Uterus (tissue), 4 donors: ENCODE data around the gene LAMP5. TPM values are rescaled to one million over a fixed set of nuclear protein-coding genes. Genes with fewer than 3 reads are reported as not detected.

Experiments used
- DNase-seq, 2 donors: peaks; one replicate each; pipeline ENCODE4 v3.0.0-alpha.2; 2019 to 2020
- H3K27ac ChIP-seq, 2 donors: fragments of 200-600 bp; sonication (generic); 1 replicate in 1 of 2; 2 replicates in 1 of 2; pipeline ENCODE4 v1.5.1; 2016 to 2018
- H3K27me3 ChIP-seq, 2 donors: fragments of 200-600 bp; sonication (generic); one replicate each; pipeline ENCODE4 v1.5.1; 2018 to 2019; ENCODE audit warnings: control low read depth in 1 of 2
- H3K36me3 ChIP-seq, 2 donors: fragments of 200-600 bp; sonication (generic); one replicate each; pipeline ENCODE4 v1.5.1; 2019; ENCODE audit warnings: control low read depth in 1 of 2
- H3K4me1 ChIP-seq, 2 donors: fragments of 200-600 bp; sonication (generic); one replicate each; pipeline ENCODE4 v1.5.1; 2018 to 2019; ENCODE audit warnings: control low read depth in 1 of 2
- H3K4me3 ChIP-seq, 2 donors: fragments of 200-600 bp; sonication (generic); 1 replicate in 1 of 2; 2 replicates in 1 of 2; pipeline ENCODE4 v1.5.1; 2018 to 2019; ENCODE audit warnings: mild to moderate bottlenecking in 1 of 2
- H3K9me3 ChIP-seq, 2 donors: fragments of 200-600 bp; sonication (generic); one replicate each; pipeline ENCODE4 v1.5.1; 2019; ENCODE audit warnings: control low read depth in 1 of 2
- POLR2A ChIP-seq, 2 donors: fragments of 450-650 bp; IDR thresholded peaks; one replicate each; pipeline ENCODE4 v1.6.1; 2016; ENCODE audit warnings: antibody characterized with exemption in 2 of 2, mild to moderate bottlenecking in 1 of 2, moderate library complexity in 1 of 2
- intact Hi-C: fragments of 100-400 bp; cut with DNase I; formaldehyde crosslinking; loops from one replicate; pipeline ENCODE4 v1.15.1; 2023; ENCODE audit warnings: low total_unique reads
- total RNA-seq, 4 donors: library from RNA; depleted of rRNA in 3 of 4; stranded (reverse); fragments of >200 nt in 3 of 4; gene quantifications; one replicate each; pipeline versions ENCODE4 v1.1.0 to v1.2.4, GENCODE V29; 2014 to 2023
- TF ChIP-seq, protein P1 (sequence below), 4 experiments: fragments of 200-600 bp in 2 of 4; fragments of 450-650 bp in 2 of 4; sonication (generic) in 2 of 4; IDR thresholded peaks; one replicate each; pipeline ENCODE4 v1.5.1; 2016 to 2019; ENCODE audit warnings: antibody characterized with exemption in 4 of 4, mild to moderate bottlenecking in 2 of 4, moderate library complexity in 1 of 4
- donor health status: DM: yes; HTN: yes; CAD: no.

LAMP5 gene
- total RNA-seq, 4 donors from 2014 or later: 0.43 to 6.8 TPM; not detected in 2

DNA sequence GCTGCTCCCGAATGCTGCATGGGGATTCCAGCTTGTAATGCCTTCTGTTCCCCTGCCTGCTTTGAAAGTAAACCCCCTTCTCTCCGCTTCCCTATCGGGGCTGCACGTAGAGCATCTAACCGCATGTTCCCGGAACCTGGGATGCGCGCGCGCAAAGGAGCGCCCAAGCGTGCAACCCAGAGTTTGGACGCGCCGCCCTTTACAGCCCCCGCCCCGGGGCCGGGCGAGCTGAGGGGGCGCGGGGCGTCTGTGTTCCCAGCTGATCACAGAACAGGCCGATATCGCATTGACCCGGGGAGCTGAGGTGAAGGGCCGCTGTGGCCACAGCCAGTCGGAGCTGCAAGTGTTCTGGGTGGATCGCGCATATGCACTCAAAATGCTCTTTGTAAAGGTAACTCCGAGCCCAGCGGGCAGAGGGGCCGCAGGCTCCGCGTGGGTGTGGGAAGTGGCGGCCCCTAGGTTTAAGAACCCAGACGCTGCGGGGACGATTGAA is 1.4 kb downstream of the LAMP5 start:
- Histone ChIP-seq H3K36me3 (no peaks in the 10 kb centered on the region), H3K4me3 (peak overlapping the region in 1 of 2 donors; percentile 18), H3K4me1 (peaks cover 0 to 13% of the 10 kb centered on the region in 2 donors), H3K27ac (no peak overlapping the region), H3K9me3 (no peaks in the 10 kb centered on the region), H3K27me3 (peaks cover 0 to 12% of the 10 kb centered on the region in 2 donors)
- no peak for DNase-seq
- intact Hi-C loops: no loop called here
- no peak for TF ChIP-seq POLR2A (IDR thresholded peaks at IDR 0.05)
- TF ChIP-seq, protein P1, sequence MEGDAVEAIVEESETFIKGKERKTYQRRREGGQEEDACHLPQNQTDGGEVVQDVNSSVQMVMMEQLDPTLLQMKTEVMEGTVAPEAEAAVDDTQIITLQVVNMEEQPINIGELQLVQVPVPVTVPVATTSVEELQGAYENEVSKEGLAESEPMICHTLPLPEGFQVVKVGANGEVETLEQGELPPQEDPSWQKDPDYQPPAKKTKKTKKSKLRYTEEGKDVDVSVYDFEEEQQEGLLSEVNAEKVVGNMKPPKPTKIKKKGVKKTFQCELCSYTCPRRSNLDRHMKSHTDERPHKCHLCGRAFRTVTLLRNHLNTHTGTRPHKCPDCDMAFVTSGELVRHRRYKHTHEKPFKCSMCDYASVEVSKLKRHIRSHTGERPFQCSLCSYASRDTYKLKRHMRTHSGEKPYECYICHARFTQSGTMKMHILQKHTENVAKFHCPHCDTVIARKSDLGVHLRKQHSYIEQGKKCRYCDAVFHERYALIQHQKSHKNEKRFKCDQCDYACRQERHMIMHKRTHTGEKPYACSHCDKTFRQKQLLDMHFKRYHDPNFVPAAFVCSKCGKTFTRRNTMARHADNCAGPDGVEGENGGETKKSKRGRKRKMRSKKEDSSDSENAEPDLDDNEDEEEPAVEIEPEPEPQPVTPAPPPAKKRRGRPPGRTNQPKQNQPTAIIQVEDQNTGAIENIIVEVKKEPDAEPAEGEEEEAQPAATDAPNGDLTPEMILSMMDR (IDR thresholded peaks at IDR 0.05): no peak

DNA sequence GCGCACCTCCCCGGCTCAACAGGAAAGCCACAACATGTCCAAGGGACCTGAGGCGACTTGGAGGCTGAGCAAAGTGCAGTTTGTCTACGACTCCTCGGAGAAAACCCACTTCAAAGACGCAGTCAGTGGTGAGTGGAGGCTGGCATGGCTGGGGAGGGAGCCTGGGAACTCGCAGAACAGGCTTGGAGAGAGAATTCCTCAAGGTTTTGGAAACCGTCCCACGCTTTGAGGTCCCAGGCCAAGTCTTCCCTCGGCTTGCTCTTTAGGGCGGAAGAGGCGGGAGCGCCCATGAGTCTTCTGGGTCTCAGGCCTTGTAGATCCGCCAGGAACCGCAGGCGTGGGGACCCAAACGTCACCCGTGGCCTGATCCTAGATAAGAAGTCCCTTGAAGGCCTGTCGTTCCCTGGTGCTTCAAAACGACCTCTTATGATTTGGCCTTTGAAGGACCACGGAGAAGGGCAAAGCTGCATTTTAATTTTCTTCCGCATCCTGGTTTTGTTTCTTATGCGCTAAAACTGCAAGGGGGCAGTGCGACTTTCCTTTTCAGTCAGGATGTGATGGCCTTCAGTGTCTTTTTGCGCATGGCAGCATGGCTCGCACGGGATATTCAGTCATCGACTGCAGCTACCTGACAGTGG is 2.0 kb downstream of the LAMP5 start:
- Histone ChIP-seq H3K27me3 (peaks cover 0 to 12% of the 10 kb centered on the region in 2 donors), H3K4me1 (peaks cover 0 to 13% of the 10 kb centered on the region in 2 donors), H3K4me3 (no peak overlapping the region), H3K36me3 (no peaks in the 10 kb centered on the region), H3K9me3 (no peaks in the 10 kb centered on the region), H3K27ac (no peak overlapping the region)
- DNase-seq: no peak
- TF ChIP-seq, protein P1 (IDR thresholded peaks at IDR 0.05): no peak
- TF ChIP-seq POLR2A (IDR thresholded peaks at IDR 0.05): no peak
- intact Hi-C loops: no loop called here

- TF ChIP-seq, protein P1 (IDR thresholded peaks at IDR 0.05): no peak
- H3K4me3 ChIP-seq: no peak overlapping the region
- DNase-seq: no peak
- H3K36me3 ChIP-seq: no peaks in the 10 kb centered on the region
- H3K9me3 ChIP-seq: no peaks in the 10 kb centered on the region
- intact Hi-C loops: no loop called here
- peaks cover 0 to 5% of the 10 kb centered on the region in 2 donors for H3K27me3 ChIP-seq
- H3K27ac ChIP-seq: no peak overlapping the region
- peaks cover 0 to 13% of the 10 kb centered on the region in 2 donors for H3K4me1 ChIP-seq
These were observed 3.1 kb downstream of the LAMP5 start for GRCh38 chr20:9517297-9518162.

DNA sequence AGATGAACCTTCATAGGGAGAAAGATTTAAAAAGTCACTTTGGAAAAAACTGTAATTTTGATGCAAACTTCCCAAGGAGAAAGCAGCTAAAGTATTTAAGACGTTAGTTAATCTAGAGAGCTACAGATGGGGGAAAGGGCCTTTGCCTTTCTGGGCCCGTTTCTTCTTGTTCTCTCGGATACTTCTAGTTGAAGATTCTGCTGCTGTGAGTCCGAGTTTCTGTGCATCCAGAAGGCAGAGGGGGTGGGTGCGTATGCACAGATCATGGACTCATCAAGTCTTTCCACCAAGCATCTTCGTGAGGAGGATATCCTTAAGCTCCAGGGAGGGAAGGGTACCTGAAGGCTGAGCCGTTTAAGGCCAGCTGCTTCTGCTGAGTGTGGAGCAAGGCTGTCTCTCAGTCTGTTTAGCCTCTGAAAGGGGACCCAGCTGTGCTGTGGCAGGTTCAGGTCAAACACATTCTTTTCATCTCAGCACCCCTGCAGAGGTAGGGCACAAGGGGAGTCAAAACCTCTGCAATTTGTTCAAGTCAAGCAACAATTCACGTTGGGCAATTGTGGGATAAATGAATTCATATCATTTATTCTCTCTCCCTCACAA is 4.3 kb downstream of the LAMP5 start:
- H3K27me3 ChIP-seq: peaks cover 0 to 4% of the 10 kb centered on the region in 2 donors
- DNase-seq: no peak
- H3K36me3 ChIP-seq: no peaks in the 10 kb centered on the region
- intact Hi-C loops: no loop called here
- peaks cover 0 to 13% of the 10 kb centered on the region in 2 donors for H3K4me1 ChIP-seq
- no peak overlapping the region for H3K27ac ChIP-seq
- H3K9me3 ChIP-seq: no peaks in the 10 kb centered on the region
- H3K4me3 ChIP-seq: no peak overlapping the region
- TF ChIP-seq, protein P1 (IDR thresholded peaks at IDR 0.05): no peak
- no peak for TF ChIP-seq POLR2A (IDR thresholded peaks at IDR 0.05)
